ENCODE data around the gene GNLY.

GNLY gene

GRCh38 chr2:85652056-85652455 lies 42.1 kb upstream of the GNLY start:
- TF ChIP-seq SIN3A (IDR thresholded peaks at IDR 0.05; ENCODE audit: borderline replicate concordance, insufficient read depth, low read length) (no peak), REST (IDR thresholded peaks at IDR 0.05; ENCODE audit: insufficient read depth in 1 of 2, low read depth in 2 of 2, low read length in 2 of 2) (no peak), FOXP2 (optimal IDR thresholded peaks at IDR 0.05; ENCODE audit: borderline replicate concordance, extremely low read depth, extremely low read length, insufficient read depth) (no peak), POLR2AphosphoS5 (IDR thresholded peaks at IDR 0.05; ENCODE audit: low read depth, low read length) (no peak), TAF1 (IDR thresholded peaks at IDR 0.05; ENCODE audit: borderline replicate concordance, insufficient read depth, low read length) (no peak)

GRCh38 chr2:85653996-85654395 lies 40.2 kb upstream of the GNLY start:
- TF ChIP-seq REST (IDR thresholded peaks at IDR 0.05; ENCODE audit: insufficient read depth in 1 of 2, low read depth in 2 of 2, low read length in 2 of 2): no peak
- TF ChIP-seq POLR2AphosphoS5 (IDR thresholded peaks at IDR 0.05; ENCODE audit: low read depth, low read length): no peak
- TF ChIP-seq SIN3A (IDR thresholded peaks at IDR 0.05; ENCODE audit: borderline replicate concordance, insufficient read depth, low read length): no peak
- no peak for TF ChIP-seq FOXP2 (optimal IDR thresholded peaks at IDR 0.05; ENCODE audit: borderline replicate concordance, extremely low read depth, extremely low read length, insufficient read depth)
- TF ChIP-seq TAF1 (IDR thresholded peaks at IDR 0.05; ENCODE audit: borderline replicate concordance, insufficient read depth, low read length): no peak

- TF ChIP-seq FOXP2 (optimal IDR thresholded peaks at IDR 0.05; ENCODE audit: borderline replicate concordance, extremely low read depth, extremely low read length, insufficient read depth): no peak
- no peak for TF ChIP-seq TAF1 (IDR thresholded peaks at IDR 0.05; ENCODE audit: borderline replicate concordance, insufficient read depth, low read length)
- no peak for TF ChIP-seq POLR2AphosphoS5 (IDR thresholded peaks at IDR 0.05; ENCODE audit: low read depth, low read length)
- no peak for TF ChIP-seq SIN3A (IDR thresholded peaks at IDR 0.05; ENCODE audit: borderline replicate concordance, insufficient read depth, low read length)
- no peak for TF ChIP-seq REST (IDR thresholded peaks at IDR 0.05; ENCODE audit: insufficient read depth in 1 of 2, low read depth in 2 of 2, low read length in 2 of 2)
Observed at GRCh38 chr2:85655961-85656417, 38.2 kb upstream of the GNLY start.

- no peak for TF ChIP-seq SIN3A (IDR thresholded peaks at IDR 0.05; ENCODE audit: borderline replicate concordance, insufficient read depth, low read length)
Observed at GRCh38 chr2:85656468-85656867, 37.7 kb upstream of the GNLY start.

GRCh38 chr2:85659324-85659981 lies 34.7 kb upstream of the GNLY start:
- TF ChIP-seq TAF1 (IDR thresholded peaks at IDR 0.05; ENCODE audit: borderline replicate concordance, insufficient read depth, low read length) (no peak), REST (IDR thresholded peaks at IDR 0.05; ENCODE audit: insufficient read depth in 1 of 2, low read depth in 2 of 2, low read length in 2 of 2) (no peak), POLR2AphosphoS5 (IDR thresholded peaks at IDR 0.05; ENCODE audit: low read depth, low read length) (no peak)
